ENCODE data around the gene TMEM170A.

GRCh38 chr16:75458439-75458838, 6.0 kb downstream of the TMEM170A start:
- TF ChIP-seq CTCF (conservative IDR thresholded peaks at IDR 0.05; ENCODE audit: low read depth, low read length), result no peak
- TF ChIP-seq EZH2 (IDR thresholded peaks at IDR 0.05; ENCODE audit: low read length, unreplicated experiment), result no peak
- no peak for TF ChIP-seq EZH2phosphoT487 (IDR thresholded peaks at IDR 0.05; ENCODE audit: borderline replicate concordance, low read length)

Measured in PC-3 (cell line).